Right ventricle myocardium inferior (tissue), 1 donor: Measurements from ENCODE around the gene ALDH16A1. TPM values are rescaled to one million over a fixed set of nuclear protein-coding genes. Genes with fewer than 3 reads are reported as not detected.

Experiments used
- microRNA-seq: library from miRNA; unstranded; fragments of <30 nt; microRNA quantifications from one replicate; pipeline ENCODE4 v1.2.0, GENCODE V29; 2020
- total RNA-seq: library from RNA; stranded (reverse); fragmentation: NEBNext Ultra II Directional; extraction: Animal tissue kit (Norgen Biotek cat#: 25700); gene quantifications from one replicate; pipeline ENCODE4 v1.2.1, GENCODE V29; 2021
- donor health status: DM: no; HTN: yes; CAD: no; lungs with severe emphysema.

The ALDH16A1 gene
- total RNA-seq, 1 donor from 2014 or later, result 12.7 TPM

Small RNAs within 50 kb of the gene (microRNA-seq; reads per million reads assigned to microRNA genes)
- 552 reads per million, percentile 74 among the genes with 10 or more reads in this experiment for gene MIR150

Other genes with a start within 250 kb of the ALDH16A1 start
- 0.92 TPM for gene SLC6A16, start 128.0 kb upstream of the ALDH16A1 start, total RNA-seq
- 9.1 TPM for gene CD37, start 117.8 kb upstream of the ALDH16A1 start, total RNA-seq
- 63.6 TPM for gene TEAD2, start 90.8 kb upstream of the ALDH16A1 start, total RNA-seq
- gene DKKL1, start 89.3 kb upstream of the ALDH16A1 start, total RNA-seq, result not detected
- not detected for gene KASH5, start 65.0 kb upstream of the ALDH16A1 start, total RNA-seq
- gene PTH2, start 29.8 kb upstream of the ALDH16A1 start, total RNA-seq, result not detected
- gene GFY, start 27.8 kb upstream of the ALDH16A1 start, total RNA-seq, result not detected
- 1.8 TPM for gene SLC17A7, start 11.7 kb upstream of the ALDH16A1 start, total RNA-seq
- gene PIH1D1, start 1.4 kb upstream of the ALDH16A1 start, total RNA-seq, result 32.4 TPM
- gene FLT3LG, start 21.0 kb downstream of the ALDH16A1 start, total RNA-seq, result 4.7 TPM
- 1,486 TPM for gene RPL13A, start 34.4 kb downstream of the ALDH16A1 start, total RNA-seq
- 1,100 TPM for gene RPS11, start 43.2 kb downstream of the ALDH16A1 start, total RNA-seq
- 105 TPM for gene FCGRT, start 59.4 kb downstream of the ALDH16A1 start, total RNA-seq
- gene RCN3, start 74.8 kb downstream of the ALDH16A1 start, total RNA-seq, result 7.4 TPM
- 49.6 TPM for gene NOSIP, start 127.3 kb downstream of the ALDH16A1 start, total RNA-seq
- gene PRRG2, start 128.1 kb downstream of the ALDH16A1 start, total RNA-seq, result 0.76 TPM
- 14.5 TPM for gene PRR12, start 138.0 kb downstream of the ALDH16A1 start, total RNA-seq
- gene RRAS, start 186.9 kb downstream of the ALDH16A1 start, total RNA-seq, result 120 TPM
- gene SCAF1, start 189.0 kb downstream of the ALDH16A1 start, total RNA-seq, result 42.5 TPM
- 36.4 TPM for gene IRF3, start 212.6 kb downstream of the ALDH16A1 start, total RNA-seq
- 10.6 TPM for gene BCL2L12, start 212.7 kb downstream of the ALDH16A1 start, total RNA-seq
- 122 TPM for gene PRMT1, start 224.0 kb downstream of the ALDH16A1 start, total RNA-seq
- gene ADM5, start 236.4 kb downstream of the ALDH16A1 start, total RNA-seq, result 0.84 TPM
- 2.9 TPM for gene CPT1C, start 237.9 kb downstream of the ALDH16A1 start, total RNA-seq